HUES64 (cell line): Measurements from ENCODE around the gene ACACB.
"Not testable (repeated sequence)": the region's sequence is repeated elsewhere in the genome, so short reads cannot be mapped to it uniquely, and the experiment has no call there.

ENCODE experiments used
- H3K27ac ChIP-seq: 2 replicates; pipeline ENCODE4 v1.7.0; 2013; ENCODE audit warnings: low read depth, low read length, inconsistent platforms
- H3K27me3 ChIP-seq: 2 replicates; pipeline ENCODE4 v1.6.1; 2013; ENCODE audit warnings: mild to moderate bottlenecking, low read length; ENCODE audit not compliant: insufficient read depth
- H3K36me3 ChIP-seq: 2 replicates; pipeline ENCODE4 v1.6.1; 2013; ENCODE audit warnings: mild to moderate bottlenecking, low read length; ENCODE audit not compliant: insufficient read depth
- H3K4me1 ChIP-seq: 2 replicates; pipeline ENCODE4 v1.6.1; 2013; ENCODE audit warnings: mild to moderate bottlenecking, low read length, moderate library complexity; ENCODE audit not compliant: insufficient read depth
- H3K4me3 ChIP-seq: 2 replicates; pipeline ENCODE4 v1.5.1; 2013; ENCODE audit warnings: mild to moderate bottlenecking, low read length, moderate library complexity
- H3K9ac ChIP-seq: 2 replicates; pipeline ENCODE4 v1.6.1; 2013; ENCODE audit warnings: mild to moderate bottlenecking, low read depth, low read length
- H3K9me3 ChIP-seq: 2 replicates; pipeline ENCODE4 v1.6.1; 2013; ENCODE audit warnings: low read depth, low read length; ENCODE audit not compliant: insufficient read depth
- WGBS: fragments of 150-250, 120-280 bp; methylation state at CpG from one replicate; pipeline ENCODE4 v1.1.7; 2013; ENCODE audit warnings: missing lambda C conversion rate; 5-methylcytosine and 5-hydroxymethylcytosine counted together

The ACACB gene

GRCh38 chr12:109162551-109162950 is 46.2 kb downstream of the ACACB start:
- H3K4me1 ChIP-seq = no peaks in the 10 kb centered on the region
- no peak overlapping the region for H3K4me3 ChIP-seq
- 95% methylated on average over 5 of the region's 5 CpGs for WGBS
- no peak overlapping the region for H3K9ac ChIP-seq
- H3K27me3 ChIP-seq = no peaks in the 10 kb centered on the region
- H3K27ac ChIP-seq = no peak overlapping the region
- H3K9me3 ChIP-seq = no peaks in the 10 kb centered on the region
- H3K36me3 ChIP-seq = no peaks in the 10 kb centered on the region

- Histone ChIP-seq H3K9me3 (no peaks in the 10 kb centered on the region), H3K4me3 (no peak overlapping the region), H3K4me1 (no peaks in the 10 kb centered on the region), H3K9ac (no peak overlapping the region), H3K27ac (no peak overlapping the region), H3K36me3 (no peaks in the 10 kb centered on the region), H3K27me3 (no peaks in the 10 kb centered on the region)
- WGBS = 93% methylated on average over 6 of the region's 6 CpGs
Measured at GRCh38 chr12:109163167-109163566, 46.8 kb downstream of the ACACB start.

- Histone ChIP-seq H3K36me3 (peaks cover 8% of the 10 kb centered on the region; the same call in 1 of the 2 replicates), H3K9ac (no peak overlapping the region), H3K27ac (no peak overlapping the region), H3K9me3 (no peaks in the 10 kb centered on the region), H3K27me3 (no peaks in the 10 kb centered on the region), H3K4me3 (no peak overlapping the region), H3K4me1 (no peaks in the 10 kb centered on the region)
- 86% methylated on average over 1 of the region's 1 CpG for WGBS
Measured at GRCh38 chr12:109165599-109165998, 49.2 kb downstream of the ACACB start.

- H3K27ac ChIP-seq = no peak overlapping the region
- whole genome bisulfite sequencing = 90% methylated on average over 9 of the region's 9 CpGs
Measured at GRCh38 chr12:109166371-109166770, 50.0 kb downstream of the ACACB start.

GRCh38 chr12:109167781-109168180 is 51.4 kb downstream of the ACACB start:
- Histone ChIP-seq H3K9ac (no peak overlapping the region), H3K36me3 (peaks cover 19% of the 10 kb centered on the region), H3K27ac (no peak overlapping the region), H3K9me3 (no peaks in the 10 kb centered on the region; the same call in 1 of the 2 replicates), H3K4me1 (no peaks in the 10 kb centered on the region), H3K27me3 (no peaks in the 10 kb centered on the region), H3K4me3 (no peak overlapping the region)
- 96% methylated on average over 18 of the region's 18 CpGs for WGBS

More at GRCh38 chr12:109166371-109166770, 50.0 kb downstream of the ACACB start:
- Histone ChIP-seq H3K9ac (no peak overlapping the region), H3K36me3 (peaks cover 8% of the 10 kb centered on the region; the same call in 1 of the 2 replicates), H3K27me3 (no peaks in the 10 kb centered on the region), H3K9me3 (no peaks in the 10 kb centered on the region), H3K4me1 (no peaks in the 10 kb centered on the region), H3K4me3 (no peak overlapping the region)

- Histone ChIP-seq H3K9ac (no peak overlapping the region), H3K4me1 (no peaks in the 10 kb centered on the region), H3K27me3 (no peaks in the 10 kb centered on the region), H3K9me3 (no peaks in the 10 kb centered on the region; the same call in 1 of the 2 replicates), H3K4me3 (no peak overlapping the region), H3K36me3 (peaks cover 22% of the 10 kb centered on the region), H3K27ac (no peak overlapping the region)
- 94% methylated on average over 3 of the region's 3 CpGs for WGBS
Measured at GRCh38 chr12:109169262-109169661, 52.9 kb downstream of the ACACB start.

- no peaks in the 10 kb centered on the region for H3K27me3 ChIP-seq
- WGBS = 95% methylated on average over 5 of the region's 6 CpGs
- no peak overlapping the region for H3K4me3 ChIP-seq
- no peak overlapping the region for H3K27ac ChIP-seq
- peaks cover 22% of the 10 kb centered on the region for H3K36me3 ChIP-seq
- no peaks in the 10 kb centered on the region for H3K4me1 ChIP-seq
- H3K9me3 ChIP-seq = no peaks in the 10 kb centered on the region; the same call in 1 of the 2 replicates
- no peak overlapping the region for H3K9ac ChIP-seq
Measured at GRCh38 chr12:109169686-109170085, 53.3 kb downstream of the ACACB start.

GRCh38 chr12:109170324-109170723 is 53.9 kb downstream of the ACACB start:
- Histone ChIP-seq H3K27me3 (no peaks in the 10 kb centered on the region), H3K36me3 (peaks cover 22% of the 10 kb centered on the region), H3K9me3 (no peaks in the 10 kb centered on the region; the same call in 1 of the 2 replicates), H3K27ac (no peak overlapping the region), H3K9ac (no peak overlapping the region), H3K4me3 (no peak overlapping the region), H3K4me1 (no peaks in the 10 kb centered on the region)
- 91% methylated on average over 7 of the region's 7 CpGs for WGBS

GRCh38 chr12:109172787-109173186 is 56.4 kb downstream of the ACACB start:
- WGBS = 94% methylated on average over 5 of the region's 6 CpGs

GRCh38 chr12:109173443-109174240 is 57.3 kb downstream of the ACACB start:
- WGBS = 97% methylated on average over 17 of the region's 17 CpGs
- Histone ChIP-seq H3K4me1 (no peaks in the 10 kb centered on the region), H3K27me3 (no peaks in the 10 kb centered on the region), H3K36me3 (peaks cover 31% of the 10 kb centered on the region), H3K9ac (no peak overlapping the region), H3K9me3 (peaks cover 3% of the 10 kb centered on the region), H3K4me3 (no peak overlapping the region), H3K27ac (no peak overlapping the region)

More at GRCh38 chr12:109172787-109173186, 56.4 kb downstream of the ACACB start:
- H3K27me3 ChIP-seq, H3K9me3 ChIP-seq, H3K4me3 ChIP-seq, H3K9ac ChIP-seq, H3K4me1 ChIP-seq, H3K27ac ChIP-seq: not testable (repeated sequence)
- peaks cover 25% of the 10 kb centered on the region for H3K36me3 ChIP-seq

GRCh38 chr12:109174468-109174867 is 58.1 kb downstream of the ACACB start:
- 94% methylated on average over 1 of the region's 1 CpG for WGBS
- no peak overlapping the region for H3K9ac ChIP-seq
- no peaks in the 10 kb centered on the region for H3K4me1 ChIP-seq
- no peak overlapping the region for H3K4me3 ChIP-seq
- peaks cover 3% of the 10 kb centered on the region for H3K9me3 ChIP-seq
- peaks cover 36% of the 10 kb centered on the region for H3K36me3 ChIP-seq
- no peak overlapping the region for H3K27ac ChIP-seq
- no peaks in the 10 kb centered on the region for H3K27me3 ChIP-seq
